ENCODE measurements around the gene GIPC3. TPM values are rescaled to one million over a fixed set of nuclear protein-coding genes. Genes with fewer than 3 reads are reported as not detected.

Gene GIPC3, protein sequence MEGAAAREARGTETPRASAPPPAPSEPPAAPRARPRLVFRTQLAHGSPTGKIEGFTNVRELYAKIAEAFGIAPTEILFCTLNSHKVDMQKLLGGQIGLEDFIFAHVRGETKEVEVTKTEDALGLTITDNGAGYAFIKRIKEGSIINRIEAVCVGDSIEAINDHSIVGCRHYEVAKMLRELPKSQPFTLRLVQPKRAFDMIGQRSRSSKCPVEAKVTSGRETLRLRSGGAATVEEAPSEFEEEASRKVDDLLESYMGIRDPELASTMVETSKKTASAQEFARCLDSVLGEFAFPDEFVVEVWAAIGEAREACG
- under 1 TPM; 0.15 to 0.20 TPM for total RNA-seq

DNA sequence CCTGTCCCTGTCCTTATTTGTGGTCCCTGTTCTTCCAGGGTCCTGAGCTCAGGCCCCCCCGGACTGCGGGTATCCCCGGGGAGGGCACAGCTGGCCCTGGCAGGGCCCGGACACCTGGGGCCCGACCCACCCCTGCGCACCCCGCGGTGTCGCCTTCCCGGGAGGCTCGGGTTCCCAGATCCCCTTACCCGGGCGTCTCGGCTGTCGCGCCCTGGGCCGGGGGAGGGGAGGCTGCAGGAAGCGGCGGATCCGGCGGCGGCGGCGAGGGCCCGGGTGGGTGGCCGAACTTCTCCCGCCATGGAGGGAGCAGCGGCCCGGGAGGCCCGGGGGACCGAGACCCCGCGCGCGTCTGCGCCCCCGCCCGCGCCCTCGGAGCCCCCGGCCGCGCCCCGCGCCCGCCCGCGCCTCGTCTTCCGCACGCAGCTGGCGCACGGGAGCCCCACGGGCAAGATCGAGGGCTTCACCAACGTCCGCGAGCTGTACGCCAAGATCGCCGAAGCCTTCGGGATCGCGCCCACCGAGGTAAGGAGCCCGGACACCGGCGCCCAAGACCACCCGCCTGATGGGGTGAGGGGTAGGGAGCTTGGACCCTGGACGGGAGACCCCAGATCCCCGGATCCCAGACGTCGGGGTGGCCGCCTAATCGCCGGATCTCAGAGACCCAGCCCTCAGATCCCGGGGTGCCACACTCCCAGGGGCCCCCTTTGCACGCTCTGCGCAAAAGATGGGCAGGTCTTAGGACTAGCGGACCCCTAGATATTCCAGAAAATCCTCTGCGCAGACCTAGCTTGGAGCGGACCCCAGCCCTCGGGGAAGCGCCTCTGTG, at the start of gene GIPC3:
GIPC3 (plus strand) TSS at position 178 of the 826 bp plus-strand sequence; CDS start at position 298, 120 bp downstream.
- H3K9me3 Mint-ChIP-seq = peaks cover 3% of the 10 kb centered on the region
- ChIA-PET POLR2A (no interaction called here), CTCF (interaction anchor here (0.5 to 0.8 kb wide), 3 partner anchors 77 to 887 kb away, joined by 3 to 5 read pairs (median 3); no protein-coding TSS in a partner anchor)
- peaks cover 4% of the 10 kb centered on the region for H3K27me3 Mint-ChIP-seq
- H3K36me3 Mint-ChIP-seq (ENCODE audit: low read depth) = no peaks in the 10 kb centered on the region
- no peak for DNase-seq
- H3K4me1 Mint-ChIP-seq = no peaks in the 10 kb centered on the region
- no peak within 1 kb of the TSS for H3K27ac Mint-ChIP-seq
- H3K4me3 Mint-ChIP-seq = no peak within 1 kb of the TSS

DNA sequence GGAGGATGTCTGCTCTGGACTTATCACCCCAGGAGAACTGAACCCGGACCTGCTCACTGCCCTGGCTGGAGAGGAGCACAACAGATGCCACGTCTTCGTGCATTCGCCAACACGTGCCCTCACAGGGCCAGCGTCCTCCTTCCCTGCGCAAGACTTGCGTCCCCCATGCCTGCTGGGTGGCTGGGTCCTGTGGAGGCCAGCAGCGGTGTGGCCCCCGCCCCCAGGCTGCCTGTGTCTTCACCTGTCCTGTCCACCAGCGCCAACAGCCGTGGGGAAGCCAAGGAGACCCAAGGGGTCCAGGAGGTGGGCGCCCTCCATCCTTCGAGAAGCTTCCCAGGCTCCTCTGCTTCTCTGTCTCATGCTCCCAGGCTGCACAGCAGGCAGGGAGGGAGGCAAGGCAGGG, 49.7 kb upstream of the GIPC3 start:
- no peak overlapping the region for H3K27ac Mint-ChIP-seq
- CTCF ChIA-PET = no interaction called here
- POLR2A ChIA-PET = interaction anchor here (1.2 kb wide), 1 partner anchor 19 kb away, joined by 3 read pairs; no protein-coding TSS in a partner anchor
- no peaks in the 10 kb centered on the region for H3K4me1 Mint-ChIP-seq
- no peak for DNase-seq
- H3K9me3 Mint-ChIP-seq = peaks cover 5% of the 10 kb centered on the region
- H3K36me3 Mint-ChIP-seq (ENCODE audit: low read depth) = peaks cover 50% of the 10 kb centered on the region
- H3K4me3 Mint-ChIP-seq = no peak overlapping the region
- no peaks in the 10 kb centered on the region for H3K27me3 Mint-ChIP-seq

DNA sequence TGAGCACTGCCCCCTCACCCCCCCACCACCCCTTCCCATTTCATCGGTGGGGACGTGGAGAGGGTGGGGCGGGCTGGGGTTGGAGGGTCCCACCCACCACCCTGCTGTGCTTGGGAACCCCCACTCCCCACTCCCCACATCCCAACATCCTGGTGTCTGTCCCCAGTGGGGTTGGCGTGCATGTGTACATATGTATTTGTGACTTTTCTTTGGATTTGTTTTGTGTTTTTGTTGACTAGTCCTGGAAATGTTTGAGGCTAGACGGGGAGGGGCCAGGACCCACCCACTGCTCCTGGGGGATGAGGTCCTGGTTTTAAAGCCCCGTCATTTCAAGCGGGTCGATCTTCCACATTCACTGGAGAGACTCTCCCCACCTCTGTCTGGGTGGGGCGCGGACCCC, 49.3 kb upstream of the GIPC3 start:
- no peaks in the 10 kb centered on the region for H3K4me1 Mint-ChIP-seq
- H3K36me3 Mint-ChIP-seq (ENCODE audit: low read depth) = peaks cover 50% of the 10 kb centered on the region
- DNase-seq = no peak
- ChIA-PET POLR2A (interaction anchor here (1.2 kb wide), 1 partner anchor 19 kb away, joined by 3 read pairs; no protein-coding TSS in a partner anchor), CTCF (no interaction called here)
- no peak overlapping the region for H3K27ac Mint-ChIP-seq
- no peak overlapping the region for H3K4me3 Mint-ChIP-seq
- H3K9me3 Mint-ChIP-seq = peaks cover 5% of the 10 kb centered on the region
- no peaks in the 10 kb centered on the region for H3K27me3 Mint-ChIP-seq

DNA sequence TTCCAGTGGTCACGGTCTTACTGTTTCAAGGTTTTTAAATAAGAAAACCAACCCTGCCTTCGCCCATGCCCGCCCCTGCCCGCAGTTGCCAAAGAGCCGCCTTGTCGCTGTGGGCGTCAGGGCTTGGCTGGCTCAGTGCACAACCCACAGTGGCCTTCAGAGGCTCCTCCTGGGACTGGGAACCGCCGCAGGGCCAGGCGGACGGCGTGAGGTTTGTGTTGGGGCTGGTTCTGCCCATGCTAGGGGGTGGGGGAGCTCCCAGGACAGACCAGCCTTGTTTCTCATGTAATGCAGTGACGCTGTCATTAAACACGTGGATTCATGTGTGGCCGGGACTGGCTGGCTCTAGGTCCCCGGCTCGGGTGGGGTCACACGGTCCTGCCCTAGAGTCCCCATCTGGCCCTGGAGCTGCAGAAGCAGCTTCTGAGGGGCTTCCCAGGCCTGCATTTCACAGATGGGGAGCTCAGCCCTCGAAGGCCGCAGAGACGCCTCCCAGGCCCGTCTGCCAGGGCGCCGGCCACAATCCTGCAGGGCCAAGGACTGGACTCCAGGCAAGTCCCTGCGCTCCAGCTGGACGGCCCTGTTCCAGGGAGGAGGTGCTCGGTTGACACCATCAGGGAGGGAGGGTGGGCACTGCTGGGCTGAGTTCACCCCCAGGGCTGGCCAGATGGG, 48.7 kb upstream of the GIPC3 start:
- Mint-ChIP-seq H3K4me3 (no peak overlapping the region), H3K36me3 (ENCODE audit: low read depth) (peaks cover 46% of the 10 kb centered on the region), H3K9me3 (peaks cover 5% of the 10 kb centered on the region), H3K27me3 (no peaks in the 10 kb centered on the region), H3K27ac (no peak overlapping the region), H3K4me1 (no peaks in the 10 kb centered on the region)
- POLR2A ChIA-PET = interaction anchor here (1.2 kb wide), 1 partner anchor 20 kb away, joined by 3 read pairs; no protein-coding TSS in a partner anchor
- no peak for DNase-seq
- CTCF ChIA-PET = no interaction called here

DNA sequence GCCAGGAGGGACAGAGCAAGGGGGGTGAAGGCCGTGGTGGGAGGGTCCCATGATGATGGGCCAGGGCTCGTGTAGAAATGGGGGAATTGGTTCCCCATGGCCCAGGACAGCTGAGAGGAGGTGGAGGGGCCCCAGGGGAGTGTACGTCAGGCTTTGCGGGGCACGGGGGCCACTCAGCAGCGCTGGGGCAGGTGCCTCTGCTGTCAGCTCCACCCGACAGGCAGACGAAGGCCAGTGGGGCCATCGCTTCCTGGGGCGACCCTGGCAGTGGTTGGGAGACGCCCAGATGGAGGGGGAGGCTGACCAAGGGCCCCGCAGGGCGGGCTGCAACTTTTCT, 48.2 kb upstream of the GIPC3 start:
- Mint-ChIP-seq H3K27me3 (no peaks in the 10 kb centered on the region), H3K9me3 (peaks cover 5% of the 10 kb centered on the region), H3K4me3 (no peak overlapping the region), H3K27ac (no peak overlapping the region), H3K36me3 (ENCODE audit: low read depth) (peaks cover 46% of the 10 kb centered on the region), H3K4me1 (no peaks in the 10 kb centered on the region)
- POLR2A ChIA-PET = no interaction called here
- no peak for DNase-seq
- CTCF ChIA-PET = no interaction called here

DNA sequence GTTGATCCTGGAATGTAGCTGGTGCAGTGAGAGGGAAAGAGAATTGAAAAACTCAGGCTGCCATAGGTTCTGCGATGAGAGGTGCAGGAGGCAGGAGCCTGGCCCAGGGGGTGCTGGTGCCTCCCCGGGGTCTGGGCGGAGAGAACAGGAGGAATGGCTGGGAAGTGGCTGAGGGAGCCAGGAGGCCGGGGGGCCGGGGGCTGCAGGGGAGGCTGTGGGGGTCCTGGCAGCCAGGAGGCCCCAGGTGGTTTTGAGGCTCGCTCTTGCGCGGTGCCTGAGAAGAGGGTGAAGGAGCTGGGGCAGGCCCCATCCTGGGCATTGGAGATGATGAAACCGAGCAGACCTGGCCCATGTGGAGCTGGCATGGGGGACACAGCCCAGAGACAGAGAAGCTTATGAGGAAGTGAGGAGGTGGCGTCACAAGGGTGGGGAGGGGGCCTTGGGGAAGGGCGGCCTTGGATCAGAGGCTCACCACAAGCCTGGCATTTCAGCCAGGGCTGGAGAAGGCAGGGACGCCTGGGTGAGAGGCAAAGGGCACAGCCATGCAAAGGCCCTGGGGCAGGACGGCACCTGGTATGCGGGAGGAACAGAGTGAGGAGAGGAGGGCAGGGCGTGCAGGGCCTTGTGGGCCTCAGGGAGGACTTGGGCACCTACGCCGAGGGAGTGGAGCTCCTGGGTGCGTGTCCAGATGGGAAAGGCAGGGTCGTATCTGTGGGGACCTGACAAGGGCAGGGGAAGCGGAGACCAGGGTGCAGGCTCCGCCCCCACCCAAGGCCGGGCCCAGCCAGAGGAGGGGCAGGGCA, 47.6 kb upstream of the GIPC3 start:
- no peak overlapping the region for H3K4me3 Mint-ChIP-seq
- ChIA-PET POLR2A (no interaction called here), CTCF (no interaction called here)
- no peaks in the 10 kb centered on the region for H3K4me1 Mint-ChIP-seq
- peaks cover 5% of the 10 kb centered on the region for H3K9me3 Mint-ChIP-seq
- H3K27me3 Mint-ChIP-seq = no peaks in the 10 kb centered on the region
- H3K27ac Mint-ChIP-seq = no peak overlapping the region
- H3K36me3 Mint-ChIP-seq (ENCODE audit: low read depth) = peaks cover 43% of the 10 kb centered on the region
- no peak for DNase-seq

DNA sequence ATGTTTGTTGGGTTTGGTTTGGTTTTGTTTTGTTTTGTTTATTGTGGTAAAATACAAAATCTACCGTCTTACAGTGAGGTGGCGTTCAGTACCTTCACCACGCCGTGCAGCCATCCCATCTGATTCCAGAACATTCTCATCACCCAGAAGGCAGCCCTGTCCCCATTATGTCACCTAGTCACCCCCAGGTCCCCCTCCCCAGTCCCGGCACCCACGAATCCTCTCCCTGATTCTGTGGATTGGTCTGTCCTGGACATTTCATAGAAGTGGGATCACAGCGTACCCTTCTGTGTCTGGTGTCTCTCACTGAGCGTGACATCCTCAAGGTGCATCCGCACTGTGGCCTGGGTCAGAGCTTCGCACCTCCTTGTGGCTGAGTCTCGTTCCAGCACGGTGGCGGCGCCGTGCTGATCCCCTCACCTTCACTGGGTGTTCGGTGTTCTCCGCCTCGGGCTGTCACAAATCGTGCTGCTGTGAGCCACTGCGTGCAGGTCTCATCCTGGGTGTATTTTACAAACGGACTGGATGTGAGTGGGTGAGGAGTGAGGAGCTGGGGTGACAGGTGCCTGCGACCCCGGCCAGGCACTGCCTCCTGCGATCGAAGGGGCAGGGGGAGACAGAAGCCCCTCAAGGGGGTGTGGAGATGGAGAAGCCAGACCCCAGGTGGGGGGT, 46.9 kb upstream of the GIPC3 start:
- no peak for DNase-seq
- ChIA-PET CTCF (no interaction called here), POLR2A (interaction anchor here (1.1 kb wide), 1 partner anchor 19 kb away, joined by 3 read pairs; the partner anchor contains the start of gene MFSD12)
- Mint-ChIP-seq H3K27ac (no peak overlapping the region), H3K27me3 (no peaks in the 10 kb centered on the region), H3K9me3 (peaks cover 5% of the 10 kb centered on the region), H3K4me1 (no peaks in the 10 kb centered on the region), H3K4me3 (no peak overlapping the region), H3K36me3 (ENCODE audit: low read depth) (peaks cover 39% of the 10 kb centered on the region)

DNA sequence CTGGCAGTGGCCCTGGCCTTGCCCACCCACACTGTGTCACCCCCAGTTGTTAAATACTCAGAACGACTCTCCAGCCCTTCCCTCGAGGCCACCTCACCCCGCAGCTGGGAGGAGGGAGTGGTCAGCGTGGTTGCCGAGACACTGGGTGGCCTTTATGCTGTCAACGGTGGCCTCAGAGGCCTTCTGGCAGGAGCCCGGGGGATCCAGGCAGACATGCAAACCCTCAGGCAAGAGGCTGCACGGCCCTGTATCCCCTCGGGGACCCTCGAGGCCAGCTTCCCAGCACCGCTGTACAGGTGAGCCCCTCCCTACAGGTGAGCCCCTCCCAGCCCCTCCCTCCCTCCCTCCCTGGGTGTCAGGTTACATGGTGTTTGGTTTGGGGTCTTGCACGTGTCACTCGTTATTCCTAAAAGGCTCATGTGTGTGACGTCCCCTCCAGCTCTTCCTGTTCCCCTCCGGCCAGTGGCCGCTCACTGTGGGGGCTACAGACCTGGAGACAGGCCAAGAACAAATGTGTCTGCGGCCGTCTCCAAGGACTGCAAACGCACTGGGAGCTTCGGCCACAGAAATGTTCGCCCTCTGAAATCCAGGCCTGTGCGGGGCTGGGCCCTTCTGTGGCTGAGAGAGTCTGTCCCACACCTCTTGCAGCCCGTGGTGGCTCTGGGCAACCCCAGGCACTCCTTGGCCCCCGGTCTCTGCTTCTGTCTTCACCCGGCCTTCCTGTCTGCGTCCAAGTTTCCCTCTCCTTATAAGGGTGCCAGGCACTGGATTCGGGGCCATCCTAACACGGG, 46.1 kb upstream of the GIPC3 start, which contains the start of gene TEKTIP1:
TEKTIP1 (plus strand) TSS at position 210 of the 791 bp plus-strand sequence; CDS start at position 214, 4 bp downstream.
- Mint-ChIP-seq H3K4me1 (no peaks in the 10 kb centered on the region), H3K9me3 (peaks cover 5% of the 10 kb centered on the region), H3K36me3 (ENCODE audit: low read depth) (peaks cover 35% of the 10 kb centered on the region), H3K4me3 (no peak within 1 kb of the TSS), H3K27ac (no peak within 1 kb of the TSS), H3K27me3 (no peaks in the 10 kb centered on the region)
- CTCF ChIA-PET = no interaction called here
- POLR2A ChIA-PET = interaction anchor here (1.1 kb wide), 1 partner anchor 18 kb away, joined by 3 read pairs; the partner anchor contains the start of gene MFSD12
- no peak for DNase-seq

DNA sequence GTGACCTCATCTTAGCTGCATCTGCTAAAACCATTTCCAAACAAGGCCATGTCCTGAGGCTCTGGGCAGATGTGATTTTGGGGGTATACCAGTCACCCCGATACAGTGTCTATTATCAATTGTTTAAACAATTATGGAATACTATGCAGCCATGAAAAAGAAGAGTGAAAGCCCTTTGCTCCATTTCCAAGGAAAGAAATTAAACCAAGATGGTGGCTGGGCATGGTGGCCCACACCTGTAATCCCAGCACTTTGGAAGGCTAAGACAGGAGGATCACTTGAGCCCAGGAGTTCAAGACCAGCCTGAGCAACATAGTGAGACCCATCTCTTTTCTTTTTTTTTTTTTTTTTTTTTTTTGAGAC, 45.5 kb upstream of the GIPC3 start:
- no peaks in the 10 kb centered on the region for H3K27me3 Mint-ChIP-seq
- H3K4me3 Mint-ChIP-seq = no peak overlapping the region
- DNase-seq = no peak
- peaks cover 32% of the 10 kb centered on the region for H3K36me3 Mint-ChIP-seq (ENCODE audit: low read depth)
- no peak overlapping the region for H3K27ac Mint-ChIP-seq
- ChIA-PET POLR2A (interaction anchor here (1.1 kb wide), 1 partner anchor 18 kb away, joined by 3 read pairs; the partner anchor contains the start of gene MFSD12), CTCF (no interaction called here)
- peaks cover 5% of the 10 kb centered on the region for H3K9me3 Mint-ChIP-seq
- H3K4me1 Mint-ChIP-seq = no peaks in the 10 kb centered on the region

DNA sequence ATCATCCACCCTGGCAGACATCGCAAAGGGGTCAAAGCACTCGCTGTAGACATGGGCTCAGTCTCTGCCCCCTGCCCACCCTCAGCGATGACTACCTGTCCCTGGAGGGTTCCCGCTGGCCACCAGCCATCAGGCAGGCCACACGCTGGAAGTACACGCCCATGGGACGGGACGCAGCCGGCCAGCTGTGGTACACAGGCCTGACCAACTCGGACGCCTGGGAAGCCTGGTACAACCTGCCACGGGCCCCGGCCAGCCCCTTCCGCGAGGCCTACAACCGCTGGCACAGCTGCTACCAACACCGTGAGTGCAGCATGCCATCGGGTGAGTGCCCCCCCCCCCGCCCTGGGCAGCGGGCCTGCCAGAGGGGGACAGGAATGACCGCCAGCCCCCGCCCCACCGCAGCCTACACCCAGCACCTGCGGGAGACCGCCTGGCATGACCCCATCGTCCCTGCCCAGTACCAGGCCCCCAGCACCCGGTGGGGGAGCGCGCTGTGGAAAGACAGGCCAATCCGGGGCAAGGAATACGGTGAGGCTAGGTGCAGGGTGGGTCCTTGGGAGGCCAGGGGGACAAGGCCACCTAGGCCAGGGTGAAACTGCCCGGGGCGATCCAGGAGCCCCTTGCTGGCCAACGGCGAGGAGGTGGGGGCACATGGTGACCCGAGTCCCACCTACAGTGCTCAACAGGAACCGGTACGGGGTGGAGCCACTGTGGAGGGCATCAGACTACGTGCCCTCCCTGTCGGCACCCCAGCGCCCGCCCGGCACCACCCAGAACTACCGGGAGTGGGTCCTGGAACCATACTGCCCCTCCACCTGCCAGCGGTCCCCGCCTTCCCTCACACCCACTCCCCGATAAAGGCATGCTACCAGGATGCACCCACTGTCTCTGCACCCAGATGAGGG, 41.9 kb upstream of the GIPC3 start:
- Mint-ChIP-seq H3K27ac (no peak overlapping the region), H3K36me3 (ENCODE audit: low read depth) (peaks cover 17% of the 10 kb centered on the region), H3K27me3 (no peaks in the 10 kb centered on the region), H3K4me1 (peaks cover 3% of the 10 kb centered on the region), H3K9me3 (peaks cover 5% of the 10 kb centered on the region), H3K4me3 (no peak overlapping the region)
- CTCF ChIA-PET = interaction anchor here (0.5 to 3.5 kb wide), 2 partner anchors 13 to 39 kb away, joined by 3 to 40 read pairs; partner anchors contain the start of gene MFSD12
- DNase-seq = no peak
- POLR2A ChIA-PET = no interaction called here

DNA sequence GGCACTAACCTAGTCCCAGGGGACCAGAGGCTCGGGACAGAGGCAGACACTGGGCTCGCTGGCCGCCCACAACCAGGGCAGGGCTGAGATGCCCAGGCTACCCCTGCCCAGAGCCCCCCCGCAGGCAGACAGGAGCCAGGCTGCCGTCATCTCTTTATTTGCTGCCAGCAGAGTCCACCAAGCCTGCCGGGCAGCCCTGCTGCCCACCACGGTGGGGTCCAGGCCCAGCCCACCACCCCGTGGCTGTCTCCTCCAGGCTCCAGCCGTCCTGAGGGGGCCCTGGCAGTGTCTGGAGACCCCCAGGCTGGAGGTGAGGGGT, 41.3 kb upstream of the GIPC3 start:
- peaks cover 3% of the 10 kb centered on the region for H3K4me1 Mint-ChIP-seq
- peaks cover 5% of the 10 kb centered on the region for H3K9me3 Mint-ChIP-seq
- CTCF ChIA-PET = interaction anchor here (3.5 kb wide), 1 partner anchor 12 kb away, joined by 40 read pairs; the partner anchor contains the start of gene MFSD12
- peaks cover 14% of the 10 kb centered on the region for H3K36me3 Mint-ChIP-seq (ENCODE audit: low read depth)
- H3K27ac Mint-ChIP-seq = no peak overlapping the region
- no peak for DNase-seq
- H3K27me3 Mint-ChIP-seq = no peaks in the 10 kb centered on the region
- POLR2A ChIA-PET = no interaction called here
- H3K4me3 Mint-ChIP-seq = no peak overlapping the region

All from activated CD4-positive, alpha-beta memory T cell treated with anti-CD3 and anti-CD28 coated beads, Interleukin-2, amount 10 ng/mL, durations not matched to agents 7 days and 5 days (primary cell).